Esophagus squamous epithelium (tissue), 5 donors: ENCODE results near the gene AIP. TPM values are rescaled to one million over a fixed set of nuclear protein-coding genes. Genes with fewer than 3 reads are reported as not detected.
"Not testable (repeated sequence)": the region's sequence is repeated elsewhere in the genome, so short reads cannot be mapped to it uniquely, and the experiment has no call there.

ENCODE experiments used
- DNase-seq: peaks from one replicate; lab custom pipeline; 2025; lab: John Stamatoyannopoulos, UW
- H3K27ac ChIP-seq, 4 donors: fragments of 200-600 bp; sonication (generic); one replicate each; pipeline ENCODE4 v1.5.1; 2016 to 2019; ENCODE audit warnings: mild to moderate bottlenecking in 1 of 4
- H3K27me3 ChIP-seq, 4 donors: fragments of 200-600 bp; sonication (generic); 1 replicate in 3 of 4; 2 replicates in 1 of 4; pipeline versions ENCODE4 v1.5.1 to v1.6.0; 2017 to 2021; ENCODE audit warnings: antibody characterized with exemption in 1 of 4
- H3K36me3 ChIP-seq, 3 donors: fragments of 200-600 bp; sonication (generic); one replicate each; pipeline ENCODE4 v1.5.1; 2016 to 2019
- H3K4me1 ChIP-seq, 3 donors: fragments of 200-600 bp; sonication (generic); one replicate each; pipeline ENCODE4 v1.5.1; 2017 to 2019
- H3K4me3 ChIP-seq, 4 donors: fragments of 200-600 bp; sonication (generic); 1 replicate in 3 of 4; 2 replicates in 1 of 4; pipeline ENCODE4 v1.5.1; 2016 to 2019; ENCODE audit warnings: mild to moderate bottlenecking in 2 of 4, moderate library complexity in 1 of 4
- H3K9me3 ChIP-seq, 3 donors: fragments of 200-600 bp; sonication (generic); one replicate each; pipeline ENCODE4 v1.5.1; 2016 to 2019
- POLR2A ChIP-seq, 4 donors: fragments of 450-650 bp; IDR thresholded peaks; one replicate each; pipeline ENCODE4 v1.6.1; 2017; ENCODE audit warnings: antibody characterized with exemption in 4 of 4, mild to moderate bottlenecking in 4 of 4, moderate library complexity in 3 of 4
- WGBS, 2 donors: methylation state at CpG; one replicate each; pipeline ENCODE4 v1.1.5; 2018; 5-methylcytosine and 5-hydroxymethylcytosine counted together
- intact Hi-C: fragments of 100-400 bp; cut with DNase I; formaldehyde crosslinking; loops from one replicate; pipeline ENCODE4 v1.15.0; 2022
- total RNA-seq, 4 donors: library from RNA; depleted of rRNA; stranded (reverse); fragments of >200 nt; gene quantifications; one replicate each; pipeline ENCODE4 v1.1.0, GENCODE V29; 2016
- TF ChIP-seq, protein P1 (sequence below), 6 experiments: fragments of 450-650 bp in 4 of 6; fragments of 200-600 bp in 2 of 6; sonication (generic) in 2 of 6; IDR thresholded peaks; one replicate each; pipeline ENCODE4 v1.5.1; 2016 to 2019; ENCODE audit warnings: antibody characterized with exemption in 6 of 6, mild to moderate bottlenecking in 4 of 6, moderate library complexity in 4 of 6
- donor health status: DM: yes; HTN: yes; CAD: no.

Gene AIP
- total RNA-seq, 4 donors from 2014 or later: 16.8 to 63.3 (median 28.3) TPM

DNA sequence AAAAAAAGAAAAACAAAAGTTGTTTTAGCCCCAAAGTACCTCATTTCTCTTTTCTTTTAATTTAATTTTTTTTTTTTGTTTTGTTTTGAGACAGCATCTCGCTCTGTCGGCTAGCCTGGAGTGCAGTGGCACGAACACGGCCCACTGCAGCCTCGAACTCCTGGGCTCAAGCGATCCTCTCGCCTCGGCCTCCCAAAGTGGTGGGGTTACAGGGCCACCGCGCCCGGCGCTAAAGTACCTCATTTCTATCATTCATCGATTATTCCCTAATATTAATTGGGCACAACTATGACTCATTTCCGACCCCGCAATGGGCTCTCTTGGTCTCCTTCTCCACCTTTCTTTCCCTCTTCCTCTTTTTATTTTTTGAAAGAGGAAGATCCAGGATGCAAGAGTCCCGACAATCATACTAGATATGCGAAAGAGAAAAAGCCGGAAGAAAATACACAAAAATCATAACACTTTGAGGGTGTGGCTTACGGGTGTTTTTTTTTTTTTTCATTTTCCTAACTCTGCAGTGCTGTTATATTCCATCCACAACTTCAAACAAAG, 475 bp upstream of the AIP start:
- Histone ChIP-seq H3K36me3 (peaks cover 0 to 8% (median 6%) of the 10 kb centered on the region in 3 donors), H3K27ac (peak overlapping the region; percentile 80 to 92 (median 89)), H3K4me3 (peak overlapping the region; percentile 35 to 73 (median 56)), H3K9me3 (no peaks in the 10 kb centered on the region), H3K27me3 (no peaks in the 10 kb centered on the region), H3K4me1 (peaks cover 19 to 55% (median 23%) of the 10 kb centered on the region in 3 donors)
- no peak for TF ChIP-seq POLR2A (IDR thresholded peaks at IDR 0.05)
- TF ChIP-seq, protein P1, sequence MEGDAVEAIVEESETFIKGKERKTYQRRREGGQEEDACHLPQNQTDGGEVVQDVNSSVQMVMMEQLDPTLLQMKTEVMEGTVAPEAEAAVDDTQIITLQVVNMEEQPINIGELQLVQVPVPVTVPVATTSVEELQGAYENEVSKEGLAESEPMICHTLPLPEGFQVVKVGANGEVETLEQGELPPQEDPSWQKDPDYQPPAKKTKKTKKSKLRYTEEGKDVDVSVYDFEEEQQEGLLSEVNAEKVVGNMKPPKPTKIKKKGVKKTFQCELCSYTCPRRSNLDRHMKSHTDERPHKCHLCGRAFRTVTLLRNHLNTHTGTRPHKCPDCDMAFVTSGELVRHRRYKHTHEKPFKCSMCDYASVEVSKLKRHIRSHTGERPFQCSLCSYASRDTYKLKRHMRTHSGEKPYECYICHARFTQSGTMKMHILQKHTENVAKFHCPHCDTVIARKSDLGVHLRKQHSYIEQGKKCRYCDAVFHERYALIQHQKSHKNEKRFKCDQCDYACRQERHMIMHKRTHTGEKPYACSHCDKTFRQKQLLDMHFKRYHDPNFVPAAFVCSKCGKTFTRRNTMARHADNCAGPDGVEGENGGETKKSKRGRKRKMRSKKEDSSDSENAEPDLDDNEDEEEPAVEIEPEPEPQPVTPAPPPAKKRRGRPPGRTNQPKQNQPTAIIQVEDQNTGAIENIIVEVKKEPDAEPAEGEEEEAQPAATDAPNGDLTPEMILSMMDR (IDR thresholded peaks at IDR 0.05): no peak
- WGBS, 2 donors: 25 to 34% methylated on average over 19 of the region's 19 CpGs
- DNase-seq: no peak
- intact Hi-C loops: no loop called here

DNA sequence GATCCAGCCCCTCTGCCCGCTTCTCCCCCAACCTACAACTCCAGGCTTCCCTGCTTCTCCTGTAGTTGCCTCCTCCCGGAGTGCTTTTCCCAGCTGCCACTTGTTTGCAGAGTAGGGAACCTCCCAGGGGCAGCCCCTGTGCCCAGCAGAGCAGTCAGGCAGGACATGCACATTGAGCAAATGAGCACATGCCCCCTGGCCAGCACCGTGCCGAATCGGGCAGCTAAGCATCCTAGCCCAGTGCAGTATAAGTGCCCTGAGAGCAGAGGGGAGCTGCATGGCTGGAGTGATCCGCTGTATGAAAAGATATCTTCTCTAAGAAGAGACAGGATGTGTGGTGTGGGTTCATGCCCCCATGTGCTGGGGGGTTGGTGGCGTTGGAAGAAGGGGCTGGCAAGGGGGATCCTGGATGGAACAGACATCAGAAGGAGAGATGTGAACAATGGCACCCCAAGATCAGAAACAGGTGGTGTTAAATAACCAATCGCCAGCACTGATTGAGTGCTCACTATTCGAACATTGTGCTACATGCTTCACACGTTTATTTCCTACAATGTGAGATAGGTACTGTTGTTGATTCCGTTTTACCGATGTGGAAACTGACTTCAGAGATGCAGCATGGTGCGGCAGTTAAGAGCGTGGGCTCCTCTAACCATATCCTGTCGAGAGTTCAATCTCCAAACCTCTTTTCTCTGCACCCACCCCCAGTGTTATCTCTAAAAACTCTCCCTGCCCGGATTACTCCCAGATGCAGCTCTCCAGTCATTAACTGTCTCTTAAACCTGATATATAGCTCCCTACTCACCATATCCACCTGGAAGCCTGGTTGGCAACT, 1.2 kb downstream of the AIP start:
- no peaks in the 10 kb centered on the region for H3K9me3 ChIP-seq
- H3K4me3 ChIP-seq: peak overlapping the region; percentile 35 to 73 (median 56)
- TF ChIP-seq, protein P1 (IDR thresholded peaks at IDR 0.05): no peak
- no peak for TF ChIP-seq POLR2A (IDR thresholded peaks at IDR 0.05)
- DNase-seq: no peak
- H3K36me3 ChIP-seq: peaks cover 0 to 23% (median 17%) of the 10 kb centered on the region in 3 donors
- H3K27ac ChIP-seq: peak overlapping the region; percentile 80 to 92 (median 89)
- peaks cover 19 to 48% (median 23%) of the 10 kb centered on the region in 3 donors for H3K4me1 ChIP-seq
- WGBS, 2 donors: 78 to 81% methylated on average over 10 to 12 of the region's 16 CpGs
- H3K27me3 ChIP-seq: no peaks in the 10 kb centered on the region
- intact Hi-C loops: no loop called here

DNA sequence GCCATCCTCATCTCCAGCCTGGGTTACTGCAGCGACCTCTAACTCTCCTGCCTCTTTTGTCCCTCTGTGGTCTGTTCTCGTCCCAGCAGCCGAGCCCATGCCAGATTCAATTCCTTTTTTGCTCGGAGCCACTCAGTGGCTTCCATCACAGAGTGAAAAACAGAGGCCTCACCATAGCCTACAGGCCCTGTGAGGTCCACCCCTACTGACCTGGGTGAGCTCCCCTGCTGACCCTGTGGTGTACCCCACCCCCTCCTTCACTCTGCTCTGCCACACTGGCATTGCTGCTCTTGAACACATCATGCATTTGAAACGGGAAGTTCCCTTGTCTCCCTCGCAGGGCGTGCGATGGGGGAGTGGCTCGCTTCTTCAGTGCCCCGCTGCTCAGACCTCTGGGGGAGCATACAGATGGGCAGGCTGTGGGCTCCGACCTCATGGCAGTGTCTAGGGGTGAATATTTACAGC, 2.1 kb downstream of the AIP start:
- intact Hi-C loops: no loop called here
- H3K27ac ChIP-seq: peak overlapping the region in 3 of 4 donors; percentile 65 to 92 (median 91)
- 64 to 76% methylated on average over 6 to 11 of the region's 11 CpGs for WGBS, 2 donors
- no peaks in the 10 kb centered on the region for H3K27me3 ChIP-seq
- DNase-seq: no peak
- no peaks in the 10 kb centered on the region for H3K9me3 ChIP-seq
- TF ChIP-seq, protein P1 (IDR thresholded peaks at IDR 0.05): no peak
- no peak for TF ChIP-seq POLR2A (IDR thresholded peaks at IDR 0.05)
- peak overlapping the region in 1 of 4 donors; percentile 6 for H3K4me3 ChIP-seq
- H3K36me3 ChIP-seq: peaks cover 8 to 32% (median 26%) of the 10 kb centered on the region in 3 donors
- peaks cover 19 to 48% (median 23%) of the 10 kb centered on the region in 3 donors for H3K4me1 ChIP-seq

DNA sequence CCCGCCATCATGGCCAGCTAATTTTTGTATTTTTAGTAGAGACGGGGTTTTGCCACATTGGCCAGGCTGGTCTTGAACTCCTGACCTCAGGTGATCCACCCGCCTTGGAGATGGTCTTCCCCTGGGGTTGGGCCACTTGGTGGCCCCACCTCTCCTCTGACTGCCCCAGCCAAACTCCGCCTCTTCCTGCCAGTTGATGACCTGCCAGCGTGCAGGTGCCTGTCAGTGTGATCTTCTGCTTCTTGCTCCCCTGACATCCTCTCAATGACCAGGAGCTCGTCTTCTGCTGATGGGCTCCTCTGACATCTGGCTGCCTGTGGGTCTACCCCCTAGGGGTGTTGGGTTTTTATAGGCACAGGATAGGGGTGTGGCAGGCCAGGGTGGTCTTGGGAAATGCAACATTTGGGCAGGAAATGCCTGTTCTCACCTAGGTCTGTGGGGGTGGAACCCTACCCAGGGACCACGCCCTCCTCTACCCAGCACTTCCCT, 3.1 kb downstream of the AIP start:
- peak in 1 of 4 donors; percentile 29 for TF ChIP-seq POLR2A (IDR thresholded peaks at IDR 0.05)
- H3K9me3 ChIP-seq, DNase-seq, H3K27me3 ChIP-seq, intact Hi-C loops, H3K4me3 ChIP-seq: not testable (repeated sequence)
- 61 to 70% methylated on average over 7 of the region's 7 CpGs for WGBS, 2 donors
- Histone ChIP-seq H3K27ac (peak overlapping the region in 1 of 4 donors; percentile 44), H3K4me1 (peaks cover 19 to 48% (median 23%) of the 10 kb centered on the region in 3 donors), H3K36me3 (peaks cover 11 to 42% (median 35%) of the 10 kb centered on the region in 3 donors)

DNA sequence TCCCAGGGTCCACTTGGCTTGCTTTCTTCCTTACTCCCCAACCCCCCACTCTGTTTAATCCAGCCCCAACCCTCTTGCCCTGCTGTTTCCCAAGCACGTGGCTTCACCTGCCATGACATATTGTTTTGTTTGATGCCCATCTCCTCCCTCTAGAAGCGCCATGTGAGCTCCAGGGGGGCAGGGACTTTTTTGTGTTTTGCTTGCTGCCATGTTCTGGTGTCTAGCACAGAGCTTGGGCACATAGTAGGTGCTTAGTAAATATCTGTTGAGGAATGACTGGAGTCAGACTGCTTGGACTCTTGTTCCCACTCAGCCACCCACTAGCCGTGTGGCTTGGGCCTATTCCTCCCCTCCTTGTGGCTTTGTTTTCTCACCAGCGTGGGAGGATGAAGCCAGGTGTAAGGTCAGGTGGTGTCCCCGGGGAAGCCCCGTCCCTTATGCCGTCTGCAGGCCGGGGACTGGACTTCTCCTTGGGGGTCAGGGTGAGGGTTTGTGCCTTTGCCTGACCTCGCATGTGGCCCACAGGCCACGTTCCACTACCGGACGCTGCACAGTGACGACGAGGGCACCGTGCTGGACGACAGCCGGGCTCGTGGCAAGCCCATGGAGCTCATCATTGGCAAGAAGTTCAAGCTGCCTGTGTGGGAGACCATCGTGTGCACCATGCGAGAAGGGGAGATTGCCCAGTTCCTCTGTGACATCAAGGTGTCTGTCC, 3.8 kb downstream of the AIP start:
- Histone ChIP-seq H3K4me3 (no peak overlapping the region), H3K9me3 (no peaks in the 10 kb centered on the region), H3K27ac (peak overlapping the region in 1 of 4 donors; percentile 44), H3K36me3 (peaks cover 18 to 49% (median 42%) of the 10 kb centered on the region in 3 donors), H3K4me1 (peaks cover 19 to 48% (median 23%) of the 10 kb centered on the region in 3 donors), H3K27me3 (no peaks in the 10 kb centered on the region)
- intact Hi-C loops: no loop called here
- WGBS, 2 donors: 67 to 87% methylated on average over 4 to 12 of the region's 20 CpGs
- no peak for TF ChIP-seq POLR2A (IDR thresholded peaks at IDR 0.05)
- TF ChIP-seq, protein P1 (IDR thresholded peaks at IDR 0.05): no peak
- no peak for DNase-seq
